ENCODE results near the gene ZNF735. TPM values are rescaled to one million over a fixed set of nuclear protein-coding genes. Genes with fewer than 3 reads are reported as not detected.

ZNF735 gene
- total RNA-seq: not detected in 2 replicates

DNA sequence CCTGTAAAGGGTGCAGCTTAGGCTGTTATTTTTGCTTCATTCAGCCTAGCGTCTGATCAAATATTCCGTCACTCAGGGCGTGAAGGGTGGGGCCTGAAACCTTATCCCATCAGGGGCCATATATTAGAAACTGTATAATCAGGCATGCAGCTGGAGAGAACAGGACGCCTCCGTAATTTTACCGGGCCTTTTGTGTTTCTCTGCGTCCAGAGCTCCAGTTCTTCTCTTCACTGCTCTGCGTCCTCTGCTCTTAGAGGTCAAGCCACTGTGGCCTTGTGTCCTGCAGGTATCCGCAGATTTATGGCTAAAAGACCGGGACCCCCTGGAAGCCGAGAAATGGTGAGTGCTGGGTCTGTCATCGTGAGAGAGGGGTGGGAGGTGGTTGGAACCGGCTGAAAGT is at the start of gene ZNF735:
ZNF735 (plus strand) TSS at position 301 of the 400 bp plus-strand sequence; CDS start at position 301, 0 bp downstream.

DNA sequence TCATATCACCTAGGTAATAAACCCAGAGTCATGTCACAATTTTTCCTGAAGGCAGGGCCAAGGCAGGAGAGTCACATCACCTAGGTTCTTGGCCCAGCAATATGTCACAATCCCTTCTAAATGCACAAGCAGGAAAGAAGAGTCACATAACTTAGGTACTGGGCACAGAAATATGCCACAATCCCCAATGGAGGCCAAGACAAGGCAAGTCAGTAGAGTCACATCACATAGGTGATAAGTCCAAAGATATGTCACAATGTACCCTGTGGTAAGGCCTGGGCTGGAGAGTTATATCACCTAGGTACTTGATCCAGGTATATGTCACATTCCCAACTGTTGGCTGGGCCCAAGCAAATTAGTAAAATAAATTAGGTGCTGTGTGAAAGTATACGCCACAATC is 21.2 kb downstream of the ZNF735 start, which contains the start of gene ZNF679:
ZNF679 (plus strand) TSS at position 301 of the 400 bp plus-strand sequence. CDS start 20,644 bp downstream, outside the sequence.

Other genes with a start within 250 kb of the ZNF735 start
- not detected in 2 replicates for gene ZNF722, start 208.4 kb upstream of the ZNF735 start, total RNA-seq
- 0.07 and 0.10 TPM in 2 replicates for gene ZNF727, start 161.8 kb upstream of the ZNF735 start, total RNA-seq
- gene ZNF679, start 21.3 kb downstream of the ZNF735 start, total RNA-seq: not detected in 2 replicates
- gene ZNF736, start 106.8 kb downstream of the ZNF735 start, total RNA-seq: 7.4 and 8.9 TPM in 2 replicates